HUES64 (cell line): ENCODE measurements around the gene MYH6.

ENCODE experiments used
- H3K27ac ChIP-seq: 2 replicates; pipeline ENCODE4 v1.7.0; 2013; ENCODE audit warnings: low read depth, low read length, inconsistent platforms
- H3K27me3 ChIP-seq: 2 replicates; pipeline ENCODE4 v1.6.1; 2013; ENCODE audit warnings: mild to moderate bottlenecking, low read length; ENCODE audit not compliant: insufficient read depth
- H3K36me3 ChIP-seq: 2 replicates; pipeline ENCODE4 v1.6.1; 2013; ENCODE audit warnings: mild to moderate bottlenecking, low read length; ENCODE audit not compliant: insufficient read depth
- H3K4me1 ChIP-seq: 2 replicates; pipeline ENCODE4 v1.6.1; 2013; ENCODE audit warnings: mild to moderate bottlenecking, low read length, moderate library complexity; ENCODE audit not compliant: insufficient read depth
- H3K4me3 ChIP-seq: 2 replicates; pipeline ENCODE4 v1.5.1; 2013; ENCODE audit warnings: mild to moderate bottlenecking, low read length, moderate library complexity
- H3K9ac ChIP-seq: 2 replicates; pipeline ENCODE4 v1.6.1; 2013; ENCODE audit warnings: mild to moderate bottlenecking, low read depth, low read length
- H3K9me3 ChIP-seq: 2 replicates; pipeline ENCODE4 v1.6.1; 2013; ENCODE audit warnings: low read depth, low read length; ENCODE audit not compliant: insufficient read depth
- WGBS: fragments of 150-250, 120-280 bp; methylation state at CpG from one replicate; pipeline ENCODE4 v1.1.7; 2013; ENCODE audit warnings: missing lambda C conversion rate; 5-methylcytosine and 5-hydroxymethylcytosine counted together

MYH6 gene

DNA sequence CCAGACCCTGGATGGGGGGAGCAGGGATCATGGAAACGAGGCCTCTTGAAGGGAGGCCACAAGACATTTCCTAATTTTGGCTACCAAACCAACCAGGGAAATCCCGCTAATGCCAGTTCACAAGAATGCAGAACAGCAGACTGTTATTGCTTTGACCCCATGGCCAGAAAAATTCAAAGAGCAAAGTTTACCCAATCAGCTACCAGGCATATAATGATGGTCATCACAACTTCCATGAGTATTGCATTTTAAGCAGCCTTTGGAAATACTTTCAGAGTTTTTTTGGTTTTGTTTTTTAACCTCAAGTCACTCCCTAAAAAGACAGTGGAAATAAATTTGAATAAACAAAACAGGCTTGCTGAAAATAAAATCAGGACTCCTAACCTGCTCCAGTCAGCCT, 35.6 kb downstream of the MYH6 start, which contains the start of gene IL25:
TSS of gene IL25 (plus strand) at position 301 of the 400 bp plus-strand sequence.
- H3K36me3 ChIP-seq: no peaks in the 10 kb centered on the region
- H3K27ac ChIP-seq: no peak within 1 kb of the TSS
- H3K9ac ChIP-seq: no peak within 1 kb of the TSS
- H3K9me3 ChIP-seq: no peaks in the 10 kb centered on the region
- H3K27me3 ChIP-seq: peaks cover 17% of the 10 kb centered on the region
- H3K4me3 ChIP-seq: no peak within 1 kb of the TSS
- H3K4me1 ChIP-seq: no peaks in the 10 kb centered on the region
- WGBS: 76% methylated on average over 2 of the region's 2 CpGs

DNA sequence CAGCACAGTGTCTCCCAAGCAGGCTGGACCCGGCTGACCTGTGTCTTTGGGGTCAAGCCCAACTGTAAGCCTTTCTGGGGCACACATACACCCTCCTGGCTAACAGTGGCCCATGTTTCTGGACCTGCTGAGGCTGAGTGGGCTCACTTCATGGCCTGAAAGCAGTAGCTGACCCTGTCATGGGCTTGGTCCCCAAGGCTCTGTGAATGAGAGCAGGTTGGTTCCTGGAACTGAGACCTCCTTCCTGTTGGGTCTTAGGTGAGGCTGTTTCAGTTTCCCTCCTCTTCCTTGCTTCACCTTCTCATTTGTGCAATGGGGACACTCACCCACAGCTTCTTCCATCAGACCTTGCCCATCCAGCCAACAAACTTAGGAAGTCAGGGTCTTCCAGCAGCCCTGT, 36.2 kb downstream of the MYH6 start:
- Histone ChIP-seq H3K9me3 (no peaks in the 10 kb centered on the region), H3K27me3 (peaks cover 14% of the 10 kb centered on the region), H3K27ac (no peak overlapping the region), H3K4me3 (no peak overlapping the region), H3K9ac (no peak overlapping the region), H3K4me1 (peaks cover 5% of the 10 kb centered on the region), H3K36me3 (no peaks in the 10 kb centered on the region)
- 81% methylated on average over 1 of the region's 1 CpG for WGBS

DNA sequence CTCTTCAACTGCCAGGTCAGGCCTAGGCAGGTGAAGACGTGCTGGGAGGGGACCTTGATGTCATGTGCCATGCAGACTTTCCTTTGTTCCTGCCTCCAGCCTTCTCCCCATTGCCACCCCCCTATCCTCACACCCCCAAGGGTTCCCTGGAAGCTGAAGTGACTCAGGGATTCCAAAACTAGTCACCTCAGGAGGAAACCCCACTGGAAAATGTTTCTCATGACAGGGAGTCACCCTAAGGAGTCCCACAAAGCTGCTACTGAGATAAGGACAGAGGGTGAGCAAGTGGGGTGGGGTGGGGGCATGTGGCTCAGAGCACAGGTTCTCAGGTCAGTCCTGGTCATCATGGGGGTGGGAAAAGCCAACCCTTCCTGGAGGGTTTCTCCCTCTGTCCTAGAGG, 37.9 kb downstream of the MYH6 start:
- 67% methylated on average over 1 of the region's 1 CpG for WGBS
- H3K36me3 ChIP-seq: no peaks in the 10 kb centered on the region
- H3K9me3 ChIP-seq: no peaks in the 10 kb centered on the region
- H3K27ac ChIP-seq: no peak overlapping the region
- H3K27me3 ChIP-seq: peaks cover 14% of the 10 kb centered on the region
- no peak overlapping the region for H3K9ac ChIP-seq
- H3K4me3 ChIP-seq: no peak overlapping the region
- peaks cover 7% of the 10 kb centered on the region for H3K4me1 ChIP-seq

DNA sequence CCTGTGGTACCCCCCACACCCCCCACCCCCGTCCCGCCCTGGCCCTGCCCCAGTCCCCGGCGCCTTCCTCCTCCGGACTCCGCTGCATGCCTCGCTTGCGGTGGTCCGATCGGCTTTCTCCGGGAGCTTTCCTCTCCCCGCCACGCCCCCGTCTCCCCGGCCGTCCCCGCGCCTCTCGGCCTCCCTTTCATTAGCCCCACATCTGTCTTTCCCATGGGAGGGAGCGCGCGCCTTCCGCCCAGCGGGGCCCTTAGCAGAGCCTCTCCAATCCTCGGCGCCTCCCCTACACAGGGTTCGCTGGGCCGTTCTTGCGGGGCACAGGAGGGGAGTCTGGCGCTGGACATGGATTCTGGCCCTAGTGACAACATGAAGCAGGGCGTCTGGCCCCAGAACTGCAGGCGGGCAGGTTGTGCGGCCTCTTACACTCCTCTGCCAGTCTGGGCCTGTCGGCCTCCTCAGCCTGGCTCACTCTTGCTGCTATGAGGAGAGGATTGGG, 41.6 kb downstream of the MYH6 start:
- H3K9ac ChIP-seq: peak overlapping the region; percentile 38; the same call in 1 of the 2 replicates
- peaks cover 13% of the 10 kb centered on the region for H3K4me1 ChIP-seq
- H3K27me3 ChIP-seq: peaks cover 14% of the 10 kb centered on the region
- 0 out of 2 replicates have a peak, but pooled peaks cover 2% of the 10 kb centered on the region for H3K36me3 ChIP-seq
- H3K4me3 ChIP-seq: peak overlapping the region; percentile 76
- WGBS: 1% methylated on average over 32 of the region's 34 CpGs
- H3K27ac ChIP-seq: peak overlapping the region; percentile 86; the same call in 1 of the 2 replicates
- no peaks in the 10 kb centered on the region for H3K9me3 ChIP-seq

DNA sequence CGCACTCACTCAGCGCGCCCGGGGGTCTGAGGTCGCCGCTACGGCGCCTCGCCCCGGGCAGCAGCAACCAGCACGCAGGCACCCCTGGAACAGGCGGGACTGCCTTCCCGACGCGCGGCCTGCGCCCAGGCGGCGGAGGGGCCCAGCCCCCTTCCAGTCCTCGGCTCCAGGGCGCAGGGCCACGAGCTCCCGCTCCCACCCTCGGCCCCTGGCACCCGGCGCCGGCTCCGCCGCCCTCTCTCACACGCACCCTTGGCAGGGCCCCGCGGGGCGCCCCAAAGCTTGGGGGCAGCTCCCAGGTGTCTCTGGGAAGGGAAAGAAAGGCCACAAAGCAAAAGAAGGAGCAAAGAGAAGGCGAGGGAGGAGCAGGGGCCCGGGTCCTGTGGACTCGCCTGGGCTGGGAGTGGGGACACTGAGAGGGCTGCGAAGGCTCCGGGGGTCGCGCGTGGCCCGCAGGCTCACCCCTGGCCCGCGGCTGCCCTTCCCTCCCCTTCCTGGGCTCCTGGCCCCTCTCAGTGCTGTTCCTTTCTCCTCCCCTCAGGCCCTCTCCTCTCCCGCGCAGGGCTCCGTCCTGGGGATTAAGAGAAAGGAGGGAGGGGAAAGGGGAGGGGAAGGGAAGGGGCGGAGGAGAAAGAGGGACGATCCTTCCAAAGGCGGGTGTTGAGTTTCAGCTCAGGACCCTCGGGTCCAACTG, 42.2 kb downstream of the MYH6 start:
- under 1% methylated on average over 47 of the region's 51 CpGs for WGBS
- peak overlapping the region; percentile 84 for H3K9ac ChIP-seq
- peak overlapping the region; percentile 86 for H3K27ac ChIP-seq

DNA sequence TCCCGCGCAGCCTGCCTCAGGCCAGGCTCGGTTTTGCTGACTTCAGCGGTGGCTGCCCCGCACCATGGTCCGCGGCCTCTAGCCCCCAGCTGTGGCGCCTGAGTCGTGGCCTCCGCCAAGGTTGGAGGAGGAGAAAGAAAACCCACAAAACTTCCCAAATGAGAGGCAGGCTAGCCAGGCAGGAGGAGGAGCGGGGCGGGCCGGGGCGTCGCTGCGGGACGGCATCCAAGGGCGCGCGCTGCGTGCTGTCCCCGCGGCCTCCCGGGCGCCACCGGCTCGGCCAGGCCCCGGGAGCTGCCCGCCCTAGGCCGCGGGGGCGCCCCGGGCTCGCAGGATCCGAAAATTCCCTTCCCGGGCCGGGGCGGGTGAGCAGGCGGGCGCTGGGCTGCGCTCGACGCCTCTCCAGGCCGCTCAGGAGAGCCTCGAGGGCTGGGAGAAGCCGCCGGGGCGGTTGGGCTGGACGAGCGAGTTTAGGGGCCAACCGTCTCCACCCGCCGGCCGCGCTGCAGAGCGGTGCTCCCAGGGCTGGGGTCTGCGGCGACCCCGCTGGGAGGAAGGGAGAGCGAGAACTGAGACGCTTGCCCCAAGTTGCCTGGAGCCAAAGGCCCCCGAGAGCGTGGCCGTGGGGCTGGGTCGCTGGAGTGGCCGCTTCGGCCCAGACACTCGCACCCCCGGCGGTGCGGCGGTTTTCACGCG, 42.9 kb downstream of the MYH6 start, which contains the start of gene EFS:
TSS of gene EFS (minus strand) at position 137 of the 696 bp plus-strand sequence. CDS start 147 bp downstream, outside the sequence.
- H3K9ac ChIP-seq: peak within 1 kb of the TSS; percentile 84
- no peaks in the 10 kb centered on the region for H3K9me3 ChIP-seq
- H3K4me1 ChIP-seq: peaks cover 13% of the 10 kb centered on the region
- WGBS: under 1% methylated on average over 74 of the region's 74 CpGs
- H3K4me3 ChIP-seq: peak within 1 kb of the TSS; percentile 76
- peaks cover 9% of the 10 kb centered on the region; the same call in 1 of the 2 replicates for H3K36me3 ChIP-seq
- H3K27me3 ChIP-seq: peaks cover 14% of the 10 kb centered on the region
- peak within 1 kb of the TSS; percentile 86 for H3K27ac ChIP-seq

More for the DNA sequence above, 42.2 kb downstream of the MYH6 start:
- peaks cover 13% of the 10 kb centered on the region for H3K4me1 ChIP-seq
- peak overlapping the region; percentile 76 for H3K4me3 ChIP-seq
- H3K9me3 ChIP-seq: no peaks in the 10 kb centered on the region
- H3K36me3 ChIP-seq: peaks cover 7% of the 10 kb centered on the region; the same call in 1 of the 2 replicates
- H3K27me3 ChIP-seq: peaks cover 14% of the 10 kb centered on the region

DNA sequence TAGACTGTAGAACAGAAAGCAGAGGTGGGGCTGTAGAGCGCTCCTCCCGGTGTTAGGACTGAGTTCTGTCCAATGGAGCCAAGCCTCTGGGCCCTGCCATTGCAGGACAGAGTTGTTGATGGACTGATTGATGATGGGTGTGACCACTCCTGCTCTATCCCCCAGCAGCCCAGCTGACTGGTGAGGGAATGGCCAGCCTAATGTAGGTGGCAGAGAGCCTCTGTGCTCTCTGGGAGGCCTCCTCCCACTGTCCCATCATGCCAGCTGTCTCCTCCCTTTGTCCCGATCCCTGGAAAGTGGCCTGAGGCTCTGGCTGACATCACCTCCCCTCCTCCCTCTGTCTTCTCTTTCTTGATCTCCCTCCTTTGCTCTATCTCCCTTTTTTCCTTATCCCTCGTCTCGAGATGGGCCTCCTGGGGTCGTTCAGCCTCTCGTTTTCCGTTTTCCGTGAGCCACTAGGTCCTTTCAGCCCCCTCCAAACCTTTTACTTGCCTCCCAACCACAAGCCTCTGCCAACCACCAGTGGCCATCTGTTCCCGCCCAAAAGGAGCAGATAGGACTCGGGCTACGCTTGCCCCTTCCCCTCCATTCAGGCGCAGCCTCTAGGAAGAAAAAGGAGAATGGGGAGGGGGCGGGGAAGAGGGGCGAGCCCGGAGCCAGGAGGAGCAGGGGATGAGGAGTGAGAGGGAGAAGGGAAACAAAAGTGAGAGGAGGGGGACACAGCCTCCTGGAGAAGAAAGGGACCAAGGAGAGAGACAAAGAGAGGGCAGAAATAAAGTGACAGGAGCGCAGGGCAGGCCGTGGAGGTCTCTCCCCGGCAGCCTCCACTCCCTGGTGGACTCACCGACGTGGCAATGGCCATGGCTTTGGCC, 43.7 kb downstream of the MYH6 start:
- Histone ChIP-seq H3K9ac (peak overlapping the region; percentile 84), H3K4me3 (peak overlapping the region; percentile 76), H3K9me3 (no peaks in the 10 kb centered on the region), H3K27me3 (peaks cover 14% of the 10 kb centered on the region), H3K27ac (peak overlapping the region; percentile 6; the same call in 1 of the 2 replicates), H3K4me1 (peaks cover 13% of the 10 kb centered on the region), H3K36me3 (peaks cover 14% of the 10 kb centered on the region; the same call in 1 of the 2 replicates)
- WGBS: 7% methylated on average over 21 of the region's 21 CpGs

DNA sequence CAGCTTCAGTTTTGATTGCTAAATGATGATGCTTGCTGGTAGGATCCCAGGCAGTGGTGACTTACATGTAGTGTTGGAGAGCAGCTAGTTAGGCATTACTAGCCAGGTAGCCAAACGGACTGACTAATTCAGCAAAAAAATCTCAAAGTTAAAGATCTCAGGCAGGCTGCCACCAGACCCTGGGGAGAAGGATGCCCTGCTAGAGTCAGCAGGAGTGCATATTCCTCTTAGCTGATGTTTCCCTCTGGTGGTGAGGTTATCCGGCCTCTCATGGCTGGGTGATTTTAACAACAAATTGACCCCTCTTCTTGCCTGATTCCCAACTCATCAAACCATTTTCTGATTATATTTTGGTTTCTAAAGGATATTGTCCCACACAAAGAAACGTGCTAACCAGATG, 45.9 kb downstream of the MYH6 start:
- Histone ChIP-seq H3K4me3 (no peak overlapping the region), H3K27ac (no peak overlapping the region), H3K9me3 (no peaks in the 10 kb centered on the region), H3K9ac (no peak overlapping the region), H3K27me3 (no peaks in the 10 kb centered on the region), H3K36me3 (peaks cover 29% of the 10 kb centered on the region), H3K4me1 (peaks cover 12% of the 10 kb centered on the region)
- WGBS: 86% methylated on average over 3 of the region's 3 CpGs

DNA sequence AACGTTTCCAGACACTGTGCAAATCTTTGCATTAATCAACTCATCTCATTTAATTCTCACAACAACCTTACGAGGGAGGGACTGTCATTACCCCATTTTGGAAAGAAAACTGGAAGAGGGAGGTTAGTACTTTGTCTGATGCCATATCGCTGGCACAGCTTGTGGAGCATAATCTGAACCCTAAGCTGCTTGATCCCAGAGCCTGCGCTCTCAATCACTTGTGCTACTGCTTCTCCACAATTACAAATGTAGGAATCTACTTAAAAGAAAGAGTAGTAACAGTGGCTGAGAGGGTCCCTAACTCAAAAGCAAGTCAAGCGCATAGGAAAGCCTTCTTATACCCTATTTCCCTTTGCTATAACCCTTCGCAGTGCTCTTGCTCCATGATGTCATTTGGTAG, 46.3 kb downstream of the MYH6 start:
- Histone ChIP-seq H3K27me3 (no peaks in the 10 kb centered on the region), H3K9me3 (no peaks in the 10 kb centered on the region), H3K27ac (no peak overlapping the region), H3K4me1 (peaks cover 7% of the 10 kb centered on the region), H3K4me3 (no peak overlapping the region), H3K36me3 (peaks cover 32% of the 10 kb centered on the region), H3K9ac (no peak overlapping the region)
- 88% methylated on average over 6 of the region's 6 CpGs for WGBS

DNA sequence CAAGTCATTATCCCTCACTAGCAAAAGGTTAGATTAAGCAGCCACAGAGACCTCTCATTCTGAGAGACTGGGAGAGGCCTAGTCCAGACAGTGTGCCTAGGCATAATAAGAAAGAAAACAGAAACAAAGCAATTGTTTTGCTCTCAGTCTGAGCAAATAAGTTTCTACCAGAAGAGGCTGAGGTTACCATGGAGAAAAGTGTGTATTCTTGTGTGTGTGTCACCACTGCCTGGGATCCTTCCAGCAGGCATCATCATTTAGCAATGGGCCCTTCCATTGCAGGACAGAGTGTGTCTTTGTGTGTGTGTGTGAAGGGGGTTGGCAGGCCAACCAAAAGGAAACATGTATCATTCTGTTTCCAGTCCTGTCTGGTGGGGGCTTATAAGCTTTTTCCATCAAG, 46.8 kb downstream of the MYH6 start:
- peaks cover 7% of the 10 kb centered on the region for H3K4me1 ChIP-seq
- no peak overlapping the region for H3K4me3 ChIP-seq
- peaks cover 32% of the 10 kb centered on the region for H3K36me3 ChIP-seq
- no peak overlapping the region for H3K9ac ChIP-seq
- no peak overlapping the region for H3K27ac ChIP-seq
- no peaks in the 10 kb centered on the region for H3K27me3 ChIP-seq
- H3K9me3 ChIP-seq: no peaks in the 10 kb centered on the region
